Astrocyte of the spinal cord (primary cell): ENCODE measurements around the gene FAM219A.
A peak's percentile ranks its signal among the peaks of the same experiment; 100 is the strongest.

ENCODE experiments used
- DNase-seq: peaks from one replicate; pipeline ENCODE4 v3.0.0; 2011; ENCODE audit warnings: low read depth, low spot score
- H3K4me3 ChIP-seq: 2 replicates; pipeline ENCODE4 v1.5.1; 2011; ENCODE audit warnings: low read depth, mild to moderate bottlenecking, low read length, moderate library complexity
- in situ Hi-C: cut with HindIII; loops from 2 replicates; pipeline ENCODE4 v1.10.0; 2017; ENCODE audit warnings: low sequenced_read_pairs
- TF ChIP-seq, protein P1 (sequence below): IDR thresholded peaks from 2 replicates; pipeline ENCODE4 v1.5.1; 2012; ENCODE audit warnings: low read depth, mild to moderate bottlenecking, low read length, inconsistent platforms

FAM219A gene

GRCh38 chr9:34375901-34376595 is 82.3 kb downstream of the FAM219A start:
- DNase-seq: peak; percentile 22
- peak overlapping the region; percentile 67 for H3K4me3 ChIP-seq
- in situ Hi-C loops: no loop called here
- TF ChIP-seq, protein P1, sequence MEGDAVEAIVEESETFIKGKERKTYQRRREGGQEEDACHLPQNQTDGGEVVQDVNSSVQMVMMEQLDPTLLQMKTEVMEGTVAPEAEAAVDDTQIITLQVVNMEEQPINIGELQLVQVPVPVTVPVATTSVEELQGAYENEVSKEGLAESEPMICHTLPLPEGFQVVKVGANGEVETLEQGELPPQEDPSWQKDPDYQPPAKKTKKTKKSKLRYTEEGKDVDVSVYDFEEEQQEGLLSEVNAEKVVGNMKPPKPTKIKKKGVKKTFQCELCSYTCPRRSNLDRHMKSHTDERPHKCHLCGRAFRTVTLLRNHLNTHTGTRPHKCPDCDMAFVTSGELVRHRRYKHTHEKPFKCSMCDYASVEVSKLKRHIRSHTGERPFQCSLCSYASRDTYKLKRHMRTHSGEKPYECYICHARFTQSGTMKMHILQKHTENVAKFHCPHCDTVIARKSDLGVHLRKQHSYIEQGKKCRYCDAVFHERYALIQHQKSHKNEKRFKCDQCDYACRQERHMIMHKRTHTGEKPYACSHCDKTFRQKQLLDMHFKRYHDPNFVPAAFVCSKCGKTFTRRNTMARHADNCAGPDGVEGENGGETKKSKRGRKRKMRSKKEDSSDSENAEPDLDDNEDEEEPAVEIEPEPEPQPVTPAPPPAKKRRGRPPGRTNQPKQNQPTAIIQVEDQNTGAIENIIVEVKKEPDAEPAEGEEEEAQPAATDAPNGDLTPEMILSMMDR: peak; percentile 1

- DNase-seq: no peak
Measured at GRCh38 chr9:34374905-34375552, 83.3 kb downstream of the FAM219A start.

GRCh38 chr9:34374339-34374738 is 84.0 kb downstream of the FAM219A start:
- TF ChIP-seq, protein P1: no peak
- H3K4me3 ChIP-seq: no peak overlapping the region
- no peak for DNase-seq
- in situ Hi-C loops: no loop called here

More at GRCh38 chr9:34374905-34375552, 83.3 kb downstream of the FAM219A start:
- H3K4me3 ChIP-seq: no peak overlapping the region
- in situ Hi-C loops: no loop called here
- TF ChIP-seq, protein P1: no peak

DNA sequence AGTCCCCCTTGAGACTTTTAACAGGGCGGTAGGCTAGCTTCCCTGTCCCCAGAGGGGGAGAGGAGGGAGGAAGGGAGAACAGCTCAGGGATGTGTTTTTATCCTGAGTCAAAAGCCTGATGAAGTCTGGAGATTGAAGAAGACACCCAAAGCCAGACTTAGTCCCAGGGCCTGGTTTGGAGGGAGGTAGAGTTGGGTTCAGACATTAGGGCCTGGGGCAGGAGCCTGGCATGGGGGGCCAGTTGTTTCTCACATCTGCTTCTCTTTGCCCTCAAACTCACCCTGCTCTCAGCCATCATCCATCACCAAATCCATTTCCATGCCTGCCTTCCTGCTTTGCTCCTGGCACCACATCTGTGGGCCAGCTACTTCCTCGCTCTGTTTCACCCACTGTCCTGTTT is 84.6 kb downstream of the FAM219A start:
- DNase-seq: no peak
- in situ Hi-C loops: no loop called here
- H3K4me3 ChIP-seq: no peak overlapping the region
- TF ChIP-seq, protein P1: no peak

GRCh38 chr9:34372467-34373011 is 85.8 kb downstream of the FAM219A start:
- in situ Hi-C loops: no loop called here

GRCh38 chr9:34371886-34372466 is 86.4 kb downstream of the FAM219A start:
- no peak overlapping the region for H3K4me3 ChIP-seq
- TF ChIP-seq, protein P1: no peak
- no peak for DNase-seq
- in situ Hi-C loops: no loop called here

More at GRCh38 chr9:34372467-34373011, 85.8 kb downstream of the FAM219A start:
- DNase-seq: no peak
- TF ChIP-seq, protein P1: no peak
- no peak overlapping the region for H3K4me3 ChIP-seq
